D721Med (cell line): Measurements from ENCODE around the gene ST8SIA5.
"Not testable (repeated sequence)": the region's sequence is repeated elsewhere in the genome, so short reads cannot be mapped to it uniquely, and the experiment has no call there.

Experiments used
- DNase-seq: peaks from one replicate; pipeline ENCODE4 v3.0.0; 2011; ENCODE audit warnings: low spot score; ENCODE audit not compliant: insufficient read length
- FAIRE-seq: peaks from 2 replicates; lab custom pipeline; 2011; peaks lifted over from hg19 to GRCh38; lab: Jason Lieb, UNC
- TF ChIP-seq, protein P1 (sequence below): IDR thresholded peaks from 2 replicates; pipeline ENCODE4 v1.5.1; 2012; ENCODE audit warnings: mild to moderate bottlenecking, control low read depth; ENCODE audit not compliant: insufficient read depth; ENCODE audit errors: missing control alignments

Gene ST8SIA5, protein sequence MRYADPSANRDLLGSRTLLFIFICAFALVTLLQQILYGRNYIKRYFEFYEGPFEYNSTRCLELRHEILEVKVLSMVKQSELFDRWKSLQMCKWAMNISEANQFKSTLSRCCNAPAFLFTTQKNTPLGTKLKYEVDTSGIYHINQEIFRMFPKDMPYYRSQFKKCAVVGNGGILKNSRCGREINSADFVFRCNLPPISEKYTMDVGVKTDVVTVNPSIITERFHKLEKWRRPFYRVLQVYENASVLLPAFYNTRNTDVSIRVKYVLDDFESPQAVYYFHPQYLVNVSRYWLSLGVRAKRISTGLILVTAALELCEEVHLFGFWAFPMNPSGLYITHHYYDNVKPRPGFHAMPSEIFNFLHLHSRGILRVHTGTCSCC

DNA sequence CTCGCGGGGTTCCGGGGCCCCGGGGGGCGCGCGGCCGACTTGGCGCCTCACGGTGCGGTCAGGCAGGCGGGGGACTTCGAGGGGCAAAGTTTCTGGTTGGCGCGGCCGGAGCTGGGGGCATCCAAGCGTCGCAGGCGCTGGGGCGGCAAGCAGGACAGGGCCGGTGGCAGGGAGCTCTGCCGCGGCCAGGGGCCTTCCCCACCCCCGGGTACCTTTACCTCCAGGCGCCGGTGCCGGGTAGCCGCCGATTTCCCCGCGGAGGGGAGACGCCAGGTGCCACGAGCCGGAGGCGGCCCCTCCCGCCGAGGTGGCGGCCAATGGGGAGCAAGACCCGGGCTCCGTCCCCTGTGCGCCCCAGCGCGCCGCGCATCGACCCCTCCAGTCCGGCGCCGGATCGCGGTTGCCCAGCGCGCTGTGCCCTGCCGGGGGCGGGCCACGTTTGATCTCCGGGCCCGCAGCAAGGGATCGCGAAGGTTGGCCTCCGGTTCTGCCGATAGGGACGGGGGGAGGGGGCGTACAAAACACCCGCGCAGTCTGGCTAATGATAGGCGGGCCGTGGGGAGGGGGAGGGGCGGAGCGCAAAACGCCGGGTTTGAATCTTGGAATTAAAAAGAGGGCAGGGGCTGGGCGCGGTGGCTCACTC lies at the start of gene ST8SIA5:
TSS of gene ST8SIA5 (minus strand) at position 495 of the 643 bp plus-strand sequence. CDS start 545 bp downstream, outside the sequence.
- TF ChIP-seq, protein P1, sequence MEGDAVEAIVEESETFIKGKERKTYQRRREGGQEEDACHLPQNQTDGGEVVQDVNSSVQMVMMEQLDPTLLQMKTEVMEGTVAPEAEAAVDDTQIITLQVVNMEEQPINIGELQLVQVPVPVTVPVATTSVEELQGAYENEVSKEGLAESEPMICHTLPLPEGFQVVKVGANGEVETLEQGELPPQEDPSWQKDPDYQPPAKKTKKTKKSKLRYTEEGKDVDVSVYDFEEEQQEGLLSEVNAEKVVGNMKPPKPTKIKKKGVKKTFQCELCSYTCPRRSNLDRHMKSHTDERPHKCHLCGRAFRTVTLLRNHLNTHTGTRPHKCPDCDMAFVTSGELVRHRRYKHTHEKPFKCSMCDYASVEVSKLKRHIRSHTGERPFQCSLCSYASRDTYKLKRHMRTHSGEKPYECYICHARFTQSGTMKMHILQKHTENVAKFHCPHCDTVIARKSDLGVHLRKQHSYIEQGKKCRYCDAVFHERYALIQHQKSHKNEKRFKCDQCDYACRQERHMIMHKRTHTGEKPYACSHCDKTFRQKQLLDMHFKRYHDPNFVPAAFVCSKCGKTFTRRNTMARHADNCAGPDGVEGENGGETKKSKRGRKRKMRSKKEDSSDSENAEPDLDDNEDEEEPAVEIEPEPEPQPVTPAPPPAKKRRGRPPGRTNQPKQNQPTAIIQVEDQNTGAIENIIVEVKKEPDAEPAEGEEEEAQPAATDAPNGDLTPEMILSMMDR = no peak
- FAIRE-seq (no peak), DNase-seq (no peak)

DNA sequence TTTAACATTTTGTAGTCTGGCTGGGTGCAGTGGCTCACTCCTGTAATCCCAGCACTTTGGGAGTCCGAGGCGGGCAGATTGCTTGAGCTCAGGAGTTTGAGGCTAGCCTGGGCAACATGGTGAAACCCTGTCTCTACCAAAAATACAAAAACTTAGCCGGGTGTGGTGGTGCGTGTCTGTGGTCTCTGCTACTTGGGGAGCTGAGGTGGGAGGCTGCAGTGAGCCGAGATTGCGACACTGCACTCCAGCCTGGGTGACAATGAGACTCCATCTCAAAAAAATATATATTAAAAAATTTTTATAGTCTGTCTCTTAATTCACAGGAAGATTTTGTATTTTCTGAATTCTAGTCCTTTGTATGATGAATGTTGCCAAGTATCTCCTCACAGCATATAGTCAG lies 39.1 kb upstream of the ST8SIA5 start:
- DNase-seq, FAIRE-seq: not testable (repeated sequence)

DNA sequence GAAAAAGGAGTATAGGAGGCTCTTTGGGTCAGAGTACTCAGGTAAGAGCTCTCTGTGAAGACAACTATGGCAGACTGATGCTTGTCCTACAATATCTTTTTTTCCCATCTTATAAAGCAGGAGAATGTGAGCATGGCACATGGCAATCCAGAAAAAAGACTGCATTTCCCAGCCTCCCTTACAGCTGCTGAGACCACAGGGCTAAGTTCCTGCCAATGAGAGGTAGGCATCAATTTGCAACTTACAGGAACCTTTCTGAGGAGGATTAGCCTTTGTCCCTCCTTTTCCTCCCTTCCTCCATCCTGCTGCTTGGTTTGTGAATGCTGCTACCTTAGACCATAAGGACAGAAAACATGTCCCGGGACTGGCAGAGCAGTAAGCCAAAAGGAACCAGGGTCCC lies 37.8 kb upstream of the ST8SIA5 start:
- FAIRE-seq = no peak
- DNase-seq = no peak
- TF ChIP-seq, protein P1 = no peak

DNA sequence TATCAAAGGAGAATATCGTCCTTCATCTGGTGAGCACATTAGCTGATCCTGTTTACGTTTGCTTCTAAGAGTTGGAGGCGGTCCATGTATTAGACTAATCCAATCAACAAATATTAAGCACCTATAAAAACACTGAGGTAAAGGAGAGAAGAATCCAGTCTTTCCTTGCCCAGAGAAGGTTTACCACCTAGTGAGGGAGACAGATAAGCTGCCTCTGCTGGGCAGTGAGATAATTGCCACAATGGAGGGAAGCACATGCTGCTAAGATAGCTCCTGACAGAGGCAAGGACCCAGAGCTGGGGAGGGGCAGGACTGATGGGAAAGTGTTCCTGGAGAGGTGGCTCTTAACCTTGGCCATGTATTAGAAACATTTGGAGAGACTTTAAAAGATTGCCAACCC lies 36.7 kb upstream of the ST8SIA5 start:
- TF ChIP-seq, protein P1 = peak; percentile 8
- DNase-seq (no peak), FAIRE-seq (peak; percentile 96)

DNA sequence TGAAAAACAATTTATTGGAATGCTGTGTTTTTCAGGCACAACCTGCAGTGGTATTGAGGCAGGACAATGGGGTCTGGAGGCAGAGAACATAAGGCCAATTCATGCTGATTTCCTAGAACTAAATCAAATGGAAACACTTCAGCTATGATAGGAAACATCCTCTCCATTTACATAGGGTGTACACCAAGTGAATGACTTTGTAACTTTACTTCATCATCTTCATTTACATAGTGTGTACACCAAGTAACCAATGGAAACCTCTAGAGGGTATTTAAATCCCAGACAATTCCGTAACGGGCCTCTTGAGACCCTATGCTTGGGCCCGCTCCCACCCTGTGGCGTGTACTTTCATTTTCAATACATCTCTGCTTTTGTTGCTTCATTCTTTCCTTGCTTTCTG lies 32.2 kb upstream of the ST8SIA5 start:
- DNase-seq (no peak), FAIRE-seq (peak; percentile 25)
- TF ChIP-seq, protein P1 = no peak

DNA sequence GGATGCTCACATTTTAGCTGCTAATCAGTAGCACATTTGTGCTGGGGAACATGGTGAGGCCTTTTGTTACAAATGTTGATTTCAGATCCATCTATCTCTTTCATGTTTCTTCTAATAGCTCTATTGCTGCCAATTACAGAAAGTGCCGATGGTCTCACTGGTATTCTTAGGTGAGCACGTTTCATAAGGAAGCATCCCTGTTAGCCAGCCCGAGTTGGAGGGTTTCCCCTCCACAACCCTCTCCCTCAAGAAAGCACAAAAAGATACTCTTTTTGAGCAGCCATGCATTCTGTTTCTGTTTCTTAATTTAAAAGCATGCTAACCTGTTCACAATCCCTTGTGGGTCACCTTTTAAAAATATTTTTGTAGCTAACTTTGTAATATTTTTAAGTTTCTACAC lies 30.8 kb upstream of the ST8SIA5 start:
- FAIRE-seq (no peak), DNase-seq (no peak)
- TF ChIP-seq, protein P1 = no peak

DNA sequence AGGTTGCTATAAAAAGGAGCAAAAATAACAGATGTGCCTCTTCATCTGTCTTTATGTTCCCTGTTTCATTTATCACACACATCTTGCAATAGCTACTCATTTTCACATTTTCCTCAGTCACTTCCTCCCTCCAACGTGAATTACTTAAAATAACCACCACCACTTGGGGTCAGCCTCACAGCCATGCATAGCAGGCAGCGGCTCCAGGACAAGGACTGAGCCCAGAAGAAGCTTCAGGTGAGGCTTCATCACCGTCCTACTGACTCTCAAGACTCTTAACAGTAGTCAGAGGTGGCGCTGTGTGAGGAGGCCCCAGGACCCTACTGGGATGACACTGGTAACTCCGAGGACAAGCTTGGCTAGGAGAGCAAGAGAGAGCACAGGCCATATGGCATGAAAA lies 15.5 kb upstream of the ST8SIA5 start:
- no peak for FAIRE-seq
- no peak for DNase-seq
- TF ChIP-seq, protein P1 = no peak
